Transverse colon (tissue), 3 donors: ENCODE data around the gene TNS4.

Experiments
- CTCF ChIP-seq, 5 experiments: fragments of 200-600 bp in 3 of 5; fragments of 450-650 bp in 2 of 5; sonication (generic) in 3 of 5; IDR thresholded peaks; 1 replicate in 2 of 5; 2 replicates in 3 of 5; pipeline ENCODE4 v1.5.1; 2016 to 2017; ENCODE audit warnings: antibody characterized with exemption in 5 of 5, inconsistent platforms in 3 of 5, mild to moderate bottlenecking in 2 of 5, moderate library complexity in 1 of 5
- POLR2A ChIP-seq: fragments of 450-650 bp; IDR thresholded peaks from one replicate; pipeline ENCODE4 v1.6.1; 2016; ENCODE audit warnings: antibody characterized with exemption, mild to moderate bottlenecking, moderate library complexity

GRCh38 chr17:40454613-40454995 lies 46.8 kb downstream of the TNS4 start:
- TF ChIP-seq CTCF (IDR thresholded peaks at IDR 0.05): no peak
- no peak for TF ChIP-seq POLR2A
